Heart left ventricle (tissue), 16 donors: Measurements from ENCODE around the gene EPHA6. TPM values are rescaled to one million over a fixed set of nuclear protein-coding genes. Genes with fewer than 3 reads are reported as not detected.

ENCODE experiments used
- ATAC-seq, 4 donors: fragments of 200-7000 bp; cut with Tn5 transposase; one replicate each; pipeline ENCODE4 v1.9.1; 2020 to 2022; ENCODE audit warnings: moderate library complexity in 4 of 4, mild to moderate bottlenecking in 3 of 4, moderate number of reproducible peaks in 1 of 4
- DNase-seq, 5 donors: peaks; one replicate each; pipeline ENCODE4 v3.0.0-alpha.2; 2020
- H3K27ac ChIP-seq, 12 donors: fragments of 200-600 bp; sonication (generic) in 4 of 12; one replicate each; pipeline versions ENCODE4 v1.5.0 to v1.8.0; 2016 to 2022; ENCODE audit warnings: mild to moderate bottlenecking in 2 of 12
- H3K27me3 ChIP-seq, 9 donors: fragments of 200-600 bp; sonication (generic) in 2 of 9; one replicate each; pipeline versions ENCODE4 v1.5.1 to v1.8.0; 2016 to 2022; ENCODE audit warnings: mild to moderate bottlenecking in 3 of 9
- H3K36me3 ChIP-seq, 9 donors: fragments of 200-600 bp; sonication (generic) in 2 of 9; one replicate each; pipeline versions ENCODE4 v1.5.0 to v1.8.0; 2018 to 2022; ENCODE audit warnings: mild to moderate bottlenecking in 2 of 9
- H3K4me1 ChIP-seq, 12 donors: fragments of 200-600 bp; sonication (generic) in 4 of 12; one replicate each; pipeline versions ENCODE4 v1.5.0 to v1.8.0; 2016 to 2022; ENCODE audit warnings: mild to moderate bottlenecking in 3 of 12
- H3K4me3 ChIP-seq, 12 donors: fragments of 200-600 bp; sonication (generic) in 4 of 12; one replicate each; pipeline versions ENCODE4 v1.5.0 to v1.8.0; 2017 to 2022; ENCODE audit warnings: mild to moderate bottlenecking in 9 of 12, moderate library complexity in 4 of 12
- H3K9me3 ChIP-seq, 12 donors: fragments of 200-600 bp; sonication (generic) in 4 of 12; one replicate each; pipeline versions ENCODE4 v1.5.0 to v1.8.0; 2016 to 2022; ENCODE audit warnings: mild to moderate bottlenecking in 1 of 12
- CTCF ChIP-seq, 12 donors: fragments of 200-600 bp; sonication (generic) in 4 of 12; IDR thresholded peaks; one replicate each; pipeline versions ENCODE4 v1.5.0 to v1.8.0; 2018 to 2022; ENCODE audit warnings: antibody characterized with exemption in 12 of 12, mild to moderate bottlenecking in 5 of 12
- POLR2A ChIP-seq, 2 donors: fragments of 450-650 bp; IDR thresholded peaks; one replicate each; pipeline ENCODE4 v1.6.1; 2017; ENCODE audit warnings: antibody characterized with exemption in 2 of 2, mild to moderate bottlenecking in 2 of 2, moderate library complexity in 2 of 2
- WGBS, 4 donors: extraction: QIAGEN DNeasy Blood & Tissue Kit in 2 of 4; methylation state at CpG; one replicate each; pipeline versions ENCODE4 v1.1.5 to v1.1.7; 2013 to 2018; 5-methylcytosine and 5-hydroxymethylcytosine counted together
- intact Hi-C, 10 donors: fragments of 100-400 bp; cut with DNase I; formaldehyde crosslinking; loops; one replicate each; pipeline versions ENCODE4 v1.11.1 to v1.14.2; 2022
- polyA plus RNA-seq, 2 donors: library from polyadenylated mRNA; stranded (reverse); fragments of 200-250 nt; gene quantifications; one replicate each; pipeline ENCODE4 v1.2.3, GENCODE V29; 2013
- total RNA-seq, 9 donors: library from RNA; depleted of rRNA in 2 of 9; stranded (reverse); fragments of >200 nt in 2 of 9; fragmentation: NEBNext Ultra II Directional in 3 of 9; extraction: Animal tissue kit (Norgen Biotek cat#: 25700) in 3 of 9; gene quantifications; one replicate each; pipeline versions ENCODE4 v1.1.0 to v1.2.4, GENCODE V29; 2016 to 2023
- donor health status: ischemic (EF 13 %, LVEDD 7.1; RV severe dilation, severe dysfunction).
- donor health status: healthy with polysubstance abuse.
- donor health status: DM: no; HTN: yes; CAD: no.
- donor health status: DM: no; HTN: no; CAD: no.
- donor health status: ischemic (EF 25% LVEDD 6.9; RV normal size, moderate dysfunction).
- donor health status: ischemic (EF 25% LVEDD 5.7; RV mildly dilated, moderate dysfunction).
- donor health status: healthy.
- donor health status: DM: yes; HTN: yes; CAD: no.
- donor health status: ischemic (EF 35%, LVEDD 5.7; RV mildly dilated, moderate dysfunction).
- donor health status: nonischemic (EF 11% LVEDD 7.7; RV severe dilation, severe dysfunction).
- donor health status: DM: yes; HTN: yes; CAD: no.
- donor health status: PGD.
- donor health status: ischemic (EF 29% LVEDD 5.4; RV normal size, mild dysfunction).
- donor health status: nonischemic (EF 23%, LVEDD 6.1; RV moderate dilation, normal function).

Gene EPHA6
- total and polyA plus RNA-seq, 11 donors: 0.28 to 1.2 (median 0.42) TPM; not detected in 6

DNA sequence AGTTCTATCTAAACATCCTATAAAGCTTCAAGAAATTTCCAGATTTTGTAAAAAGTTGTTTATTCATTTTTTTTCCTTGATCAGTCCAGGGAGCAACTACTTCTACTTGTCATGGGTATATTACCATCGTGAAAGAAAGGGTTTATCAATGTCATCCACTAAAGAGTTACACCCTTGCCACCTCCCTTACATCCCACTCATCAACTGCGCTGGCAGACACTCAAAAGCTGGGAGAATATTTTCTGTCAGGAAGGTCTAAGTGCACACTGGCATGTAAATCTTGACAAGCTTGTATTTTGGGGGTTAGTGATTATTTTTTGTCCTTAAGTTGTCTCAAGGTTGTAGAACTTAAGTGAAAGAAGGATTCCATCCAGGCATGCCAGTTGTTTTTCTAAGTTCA, 761.8 kb downstream of the EPHA6 start:
- H3K27me3 ChIP-seq: no peaks in the 10 kb centered on the region
- no peak overlapping the region for H3K27ac ChIP-seq
- intact Hi-C loops: no loop called here
- ATAC-seq (no peak), DNase-seq (no peak)
- H3K4me1 ChIP-seq: no peaks in the 10 kb centered on the region
- H3K9me3 ChIP-seq: no peaks in the 10 kb centered on the region
- no peak overlapping the region for H3K4me3 ChIP-seq
- no peaks in the 10 kb centered on the region for H3K36me3 ChIP-seq
- 48 to 66% (median 58%) methylated on average over 2 of the region's 2 CpGs for WGBS, 4 donors
- TF ChIP-seq CTCF (IDR thresholded peaks at IDR 0.05) (no peak), POLR2A (IDR thresholded peaks at IDR 0.05) (no peak)

- TF ChIP-seq CTCF (IDR thresholded peaks at IDR 0.05) (no peak), POLR2A (IDR thresholded peaks at IDR 0.05) (no peak)
- intact Hi-C loops: no loop called here
- DNase-seq (no peak), ATAC-seq (no peak)
- Histone ChIP-seq H3K36me3 (no peaks in the 10 kb centered on the region), H3K27me3 (no peaks in the 10 kb centered on the region), H3K27ac (no peak overlapping the region), H3K9me3 (no peaks in the 10 kb centered on the region), H3K4me3 (no peak overlapping the region), H3K4me1 (no peaks in the 10 kb centered on the region)
- 71 to 87% (median 79%) methylated on average over 3 of the region's 3 CpGs for WGBS, 4 donors
Observed at GRCh38 chr3:97579365-97579764, 765.0 kb downstream of the EPHA6 start.

DNA sequence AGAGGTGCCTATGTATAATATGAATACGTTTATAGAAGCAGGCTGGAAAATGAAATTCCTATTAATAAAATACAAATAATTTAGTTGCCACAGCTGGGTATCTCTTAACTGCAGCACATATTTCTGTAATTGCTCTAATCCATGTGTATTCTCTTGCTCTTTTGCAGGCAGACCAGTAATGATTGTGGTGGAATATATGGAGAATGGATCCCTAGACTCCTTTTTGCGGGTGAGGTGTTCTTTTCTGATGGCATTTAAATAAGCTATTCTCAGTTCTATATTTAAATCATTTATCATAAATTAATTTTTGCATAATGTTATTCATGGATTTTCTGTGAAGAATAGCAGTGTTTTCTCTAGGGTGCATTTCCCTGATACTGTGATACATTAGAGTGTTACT, 796.2 kb downstream of the EPHA6 start:
- 67 to 76% (median 69%) methylated on average over 2 of the region's 2 CpGs for WGBS, 4 donors
- ATAC-seq: no peak
- intact Hi-C loops: loop anchor here in 1 of 10 donors (10.0 kb wide), 1 partner anchor 46 kb away; no protein-coding TSS in a partner anchor
- H3K4me3 ChIP-seq: no peak overlapping the region
- H3K27me3 ChIP-seq: peaks cover 0 to 3% (median 0%) of the 10 kb centered on the region in 9 donors
- no peak overlapping the region for H3K27ac ChIP-seq
- no peaks in the 10 kb centered on the region for H3K4me1 ChIP-seq
- TF ChIP-seq CTCF (IDR thresholded peaks at IDR 0.05) (no peak), POLR2A (IDR thresholded peaks at IDR 0.05) (no peak)
- peaks cover 0 to 4% (median 0%) of the 10 kb centered on the region in 12 donors for H3K9me3 ChIP-seq
- no peaks in the 10 kb centered on the region for H3K36me3 ChIP-seq
- DNase-seq: no peak

DNA sequence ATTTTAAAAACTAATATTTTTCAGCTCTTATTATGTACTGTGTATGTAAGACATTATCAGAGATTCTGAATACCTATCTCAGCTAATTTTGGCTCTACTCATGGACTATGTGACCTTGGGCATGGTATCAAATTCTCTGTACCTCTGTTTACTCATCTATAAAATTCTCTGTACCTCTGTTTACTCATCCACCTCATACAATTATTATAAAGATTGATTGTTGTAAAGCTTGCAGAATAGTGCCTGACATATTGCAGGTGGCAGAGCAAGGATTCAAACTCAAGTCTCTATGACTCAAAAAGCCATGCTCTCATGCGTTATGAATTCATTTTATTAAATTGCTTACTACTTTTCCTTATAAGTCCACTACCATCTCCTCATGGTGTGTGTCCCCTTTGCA, 798.2 kb downstream of the EPHA6 start:
- no peak for TF ChIP-seq CTCF (IDR thresholded peaks at IDR 0.05)
- TF ChIP-seq POLR2A (IDR thresholded peaks at IDR 0.05): no peak
- Histone ChIP-seq H3K9me3 (peaks cover 0 to 24% (median 0%) of the 10 kb centered on the region in 12 donors), H3K27ac (no peak overlapping the region), H3K27me3 (peaks cover 0 to 3% (median 0%) of the 10 kb centered on the region in 9 donors), H3K36me3 (no peaks in the 10 kb centered on the region), H3K4me3 (no peak overlapping the region), H3K4me1 (no peaks in the 10 kb centered on the region)
- DNase-seq (no peak), ATAC-seq (no peak)
- 82 to 92% (median 86%) methylated on average over 1 of the region's 1 CpG for WGBS, 4 donors
- intact Hi-C loops: loop anchor here in 1 of 10 donors (10.0 kb wide), 1 partner anchor 48 kb away; no protein-coding TSS in a partner anchor
